NCI-H460 (cell line): ENCODE measurements around the gene SLC25A31. TPM values are rescaled to one million over a fixed set of nuclear protein-coding genes. Genes with fewer than 3 reads are reported as not detected.

Experiments
- DNase-seq: peaks from one replicate; pipeline ENCODE4 v3.0.0-alpha.2; 2016; ENCODE audit warnings: low read depth; ENCODE audit errors: extremely low read depth
- polyA plus RNA-seq: library from polyadenylated mRNA; depleted of rRNA; stranded (reverse); fragments of >200 nt; gene quantifications from 2 replicates; pipeline ENCODE4 v1.2.3, GENCODE V29; 2014; cell fraction: nucleus; rRNA removed
- total RNA-seq: library from RNA; depleted of rRNA; stranded (reverse); fragments of >200 nt; shearing (Covaris generic); gene quantifications from 2 replicates; pipeline ENCODE4 v1.2.3, GENCODE V29; 2014; rRNA removed

The SLC25A31 gene
- not detected in 2 replicates for total RNA-seq
- not detected in 2 replicates for polyA plus RNA-seq

DNA sequence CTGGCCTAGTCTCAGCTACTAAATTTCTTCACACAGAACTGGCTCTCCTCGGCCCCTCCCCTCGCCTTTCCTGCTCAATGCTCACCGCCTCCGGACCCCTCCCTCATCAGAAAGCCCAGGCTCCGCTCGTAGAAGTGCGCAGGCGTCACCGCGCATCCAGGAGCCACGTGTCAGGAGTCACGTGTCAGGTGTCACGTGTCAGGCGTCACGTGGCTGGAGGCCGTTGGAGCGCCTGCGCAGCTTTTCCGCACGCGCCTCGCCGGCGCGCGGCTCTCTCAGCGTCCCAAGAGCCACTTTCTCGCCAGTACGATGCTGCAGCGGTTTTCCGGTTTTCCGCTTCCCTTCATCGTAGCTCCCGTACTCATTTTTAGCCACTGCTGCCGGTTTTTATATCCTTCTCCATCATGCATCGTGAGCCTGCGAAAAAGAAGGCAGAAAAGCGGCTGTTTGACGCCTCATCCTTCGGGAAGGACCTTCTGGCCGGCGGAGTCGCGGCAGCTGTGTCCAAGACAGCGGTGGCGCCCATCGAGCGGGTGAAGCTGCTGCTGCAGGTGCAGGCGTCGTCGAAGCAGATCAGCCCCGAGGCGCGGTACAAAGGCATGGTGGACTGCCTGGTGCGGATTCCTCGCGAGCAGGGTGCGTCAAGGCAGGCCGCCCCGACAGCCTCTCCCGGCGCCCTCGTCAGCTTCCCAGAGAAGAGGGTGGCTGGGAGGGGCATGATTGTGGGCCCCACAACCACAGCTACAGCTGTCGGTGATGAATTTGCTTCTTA is at the start of gene SLC25A31:
SLC25A31 (plus strand) TSS at position 259 of the 772 bp plus-strand sequence; CDS start at position 405, 146 bp downstream.
- no peak for DNase-seq

DNA sequence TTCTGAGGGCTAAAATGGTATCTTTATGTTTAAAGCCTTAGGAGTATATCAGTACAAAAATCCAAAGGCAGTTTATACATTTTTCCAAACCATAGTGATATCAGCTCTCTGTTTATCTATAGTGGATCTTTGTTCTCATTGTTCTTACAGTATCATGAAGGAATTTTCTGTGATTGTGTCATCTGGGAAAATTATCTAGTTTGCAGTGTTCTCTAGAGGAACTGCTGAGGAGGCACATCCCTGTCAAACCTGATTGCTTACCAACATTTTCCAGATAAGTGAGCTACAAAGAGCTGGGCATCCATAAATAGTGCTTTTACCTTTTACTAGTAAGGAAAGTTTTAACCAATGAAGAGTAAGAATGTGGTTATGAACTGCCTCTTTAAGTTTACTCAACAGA is 44.9 kb upstream of the SLC25A31 start:
- no peak for DNase-seq

DNA sequence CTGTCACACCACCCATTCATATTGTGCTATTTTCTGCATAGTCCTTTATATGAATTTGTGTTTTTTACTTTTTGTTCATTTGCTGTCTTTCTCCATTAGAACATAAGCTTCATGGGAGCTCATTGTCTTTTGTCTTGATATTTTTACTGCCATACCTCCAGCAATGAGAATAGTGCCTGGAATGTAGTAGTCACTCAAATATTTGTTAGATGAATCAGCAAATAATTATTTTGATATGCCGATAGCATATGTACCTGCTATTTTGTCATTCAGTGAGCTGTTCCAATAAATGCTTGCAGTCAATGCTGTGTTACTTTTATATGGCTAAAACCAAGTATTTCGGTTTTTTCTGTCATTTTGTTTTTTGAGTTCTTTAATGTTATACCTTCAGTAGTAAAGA is 43.5 kb upstream of the SLC25A31 start:
- no peak for DNase-seq

DNA sequence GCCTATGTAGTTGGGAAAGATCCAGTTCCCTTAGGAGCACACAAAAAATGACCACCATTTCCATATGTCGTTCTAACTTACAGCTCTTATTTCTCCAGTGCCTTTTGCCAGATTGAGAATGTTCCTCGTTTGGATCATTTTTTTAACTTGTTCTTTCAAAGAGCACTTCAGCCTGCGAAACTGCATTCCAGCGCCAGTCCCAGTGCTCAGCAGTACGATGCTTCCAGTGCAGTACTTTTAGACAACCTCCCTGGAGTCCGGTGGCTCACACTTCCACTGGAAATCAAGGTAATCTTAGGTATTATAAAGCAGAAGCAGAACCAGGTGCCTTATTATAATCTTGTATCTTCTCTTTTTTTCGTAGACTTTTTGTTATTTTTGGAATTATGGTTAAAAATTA is 42.6 kb upstream of the SLC25A31 start:
- DNase-seq, result no peak

DNA sequence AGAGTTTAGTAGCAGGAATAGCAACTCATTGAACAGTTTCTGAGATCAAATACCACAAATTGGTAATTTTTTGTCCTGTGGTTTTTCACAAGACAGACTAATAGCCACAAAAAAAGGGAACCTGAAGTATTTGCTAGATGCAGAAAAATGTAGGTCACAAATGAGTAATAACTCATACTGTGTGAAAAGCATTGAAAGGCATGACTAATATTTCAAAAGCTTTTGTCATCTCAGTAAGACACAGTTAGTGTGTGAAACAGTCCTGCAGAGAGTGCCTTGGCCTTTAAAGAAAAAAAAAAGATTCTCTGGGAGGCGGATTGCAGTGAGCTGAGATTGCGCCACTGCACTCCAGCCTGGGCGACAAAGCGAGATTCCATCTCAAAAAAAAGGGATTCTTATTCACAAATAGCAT is 31.4 kb upstream of the SLC25A31 start:
- peak; percentile 26 for DNase-seq

DNA sequence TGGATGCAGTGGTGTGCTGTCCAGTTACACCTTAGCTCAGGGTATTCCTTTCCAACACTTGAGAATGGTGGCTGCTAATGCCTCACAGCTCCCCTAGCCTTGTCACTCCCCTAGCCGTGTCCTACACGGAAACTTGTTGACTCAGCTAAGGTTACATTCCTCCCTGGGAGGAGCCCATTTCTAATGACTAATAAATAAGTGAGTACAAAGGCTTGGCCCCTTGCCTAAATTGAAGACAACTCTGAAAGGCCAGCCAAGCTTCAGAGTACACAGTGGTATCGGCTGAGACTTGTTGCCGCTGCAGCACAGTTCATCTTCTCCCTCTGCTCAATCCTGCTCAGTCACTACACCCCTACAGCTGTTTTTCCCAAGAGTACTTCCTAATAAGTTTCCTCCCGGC is 21.2 kb upstream of the SLC25A31 start:
- DNase-seq, result no peak

DNA sequence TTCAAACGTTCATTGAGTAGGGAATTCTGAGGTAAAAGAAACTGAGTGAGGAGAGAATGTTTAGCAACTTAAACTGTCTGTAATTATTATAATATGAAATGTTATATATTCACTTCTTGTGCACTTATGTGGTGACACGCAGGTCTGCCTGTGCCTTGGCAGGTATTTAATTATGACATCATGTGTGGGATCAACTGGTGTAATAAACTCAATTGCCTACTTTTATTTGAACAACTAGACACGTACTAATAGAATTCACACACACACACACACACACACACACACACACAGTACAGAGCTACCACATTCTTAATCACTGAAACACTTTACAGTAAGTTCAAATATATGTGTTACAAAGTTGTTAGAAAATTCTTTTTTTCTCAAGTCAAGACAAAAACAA is 20.7 kb upstream of the SLC25A31 start:
- no peak for DNase-seq

DNA sequence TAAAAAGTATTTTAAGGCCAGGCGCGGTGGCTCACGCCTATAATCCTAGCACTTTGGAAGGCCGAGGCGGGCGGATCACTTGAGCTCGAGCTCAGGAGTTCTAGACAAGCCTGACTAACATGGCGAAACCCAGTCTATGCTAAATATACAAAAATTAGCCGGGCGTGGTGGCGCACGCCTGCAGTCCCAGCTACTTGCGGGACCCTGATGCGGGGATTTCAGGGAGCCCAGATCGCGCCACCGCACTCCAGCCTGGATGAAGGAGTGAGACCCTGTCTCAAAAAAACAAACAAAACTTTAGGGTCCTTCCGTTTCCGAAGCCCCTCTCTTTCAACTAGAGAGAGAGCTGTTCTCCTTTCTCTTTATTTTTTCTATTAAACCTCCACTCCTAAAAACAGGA is 1.2 kb downstream of the SLC25A31 start:
- no peak for DNase-seq

DNA sequence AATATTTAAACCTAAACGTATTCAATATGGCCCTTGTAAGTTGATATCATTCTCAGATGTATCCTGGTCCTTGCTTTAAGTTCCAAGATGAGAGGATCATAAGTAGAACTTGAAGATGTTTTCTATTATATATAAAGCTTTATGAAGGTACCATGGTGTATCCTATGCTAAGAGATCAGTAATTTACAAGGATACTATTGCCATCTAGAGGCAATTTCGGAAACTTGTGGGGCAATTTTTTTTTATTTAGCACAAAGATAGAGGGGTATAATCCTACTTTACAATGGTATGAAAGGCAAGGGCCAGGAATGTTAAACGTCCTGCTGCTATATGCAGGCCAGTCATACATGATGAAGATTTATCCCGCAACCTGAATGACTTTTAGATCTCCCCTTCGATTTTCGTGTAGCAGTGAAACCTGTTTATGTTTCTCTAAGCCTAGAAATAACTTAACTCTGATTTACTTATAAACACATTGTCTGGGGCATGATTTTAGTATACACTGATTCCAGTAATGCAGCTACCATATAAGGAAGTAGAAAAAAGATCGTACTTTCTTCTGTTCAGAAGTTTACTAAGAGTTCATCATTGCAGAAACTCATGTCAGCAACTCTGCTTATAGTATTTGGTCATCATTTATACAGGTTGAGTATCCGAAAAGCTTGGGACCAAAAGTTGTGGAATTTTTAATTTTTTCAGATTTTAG is 2.6 kb downstream of the SLC25A31 start:
- DNase-seq, result peak; percentile 41

DNA sequence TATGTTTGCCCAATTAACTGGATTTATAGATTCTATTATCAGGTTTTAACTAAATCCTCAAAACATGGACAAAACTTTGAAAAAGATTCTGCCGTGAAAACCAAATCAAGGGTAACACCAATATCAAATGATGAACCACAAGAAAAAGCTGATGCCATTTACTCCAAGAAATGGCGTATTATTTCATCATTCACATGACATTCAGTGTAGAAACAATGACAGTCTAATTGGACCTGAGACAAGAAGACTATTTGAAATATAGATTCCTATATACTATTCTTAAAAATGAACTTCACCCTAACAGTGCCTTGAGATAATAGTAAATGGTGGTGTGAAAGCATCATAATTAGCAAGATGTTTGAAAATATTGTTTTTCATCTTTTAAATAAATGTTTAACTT is 4.8 kb downstream of the SLC25A31 start:
- DNase-seq, result no peak

DNA sequence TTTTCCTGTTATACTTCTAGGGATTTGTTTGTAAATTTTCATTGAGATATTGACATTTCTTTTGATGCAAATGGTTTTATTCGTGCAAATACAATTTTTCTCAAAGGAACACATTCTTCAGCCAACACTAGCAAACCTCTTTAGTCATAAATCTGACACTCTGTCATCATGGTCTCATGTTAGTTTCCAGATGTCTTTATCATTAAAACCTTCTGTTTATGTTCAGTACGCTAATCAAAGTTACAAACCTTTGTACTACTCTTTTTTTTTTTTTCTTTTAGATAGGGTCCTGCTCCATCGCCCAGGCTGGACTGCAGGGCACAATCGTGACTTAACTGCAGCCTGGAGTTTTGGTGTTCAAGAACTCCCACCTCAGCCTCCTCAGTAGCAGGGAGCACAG is 7.1 kb downstream of the SLC25A31 start:
- no peak for DNase-seq

DNA sequence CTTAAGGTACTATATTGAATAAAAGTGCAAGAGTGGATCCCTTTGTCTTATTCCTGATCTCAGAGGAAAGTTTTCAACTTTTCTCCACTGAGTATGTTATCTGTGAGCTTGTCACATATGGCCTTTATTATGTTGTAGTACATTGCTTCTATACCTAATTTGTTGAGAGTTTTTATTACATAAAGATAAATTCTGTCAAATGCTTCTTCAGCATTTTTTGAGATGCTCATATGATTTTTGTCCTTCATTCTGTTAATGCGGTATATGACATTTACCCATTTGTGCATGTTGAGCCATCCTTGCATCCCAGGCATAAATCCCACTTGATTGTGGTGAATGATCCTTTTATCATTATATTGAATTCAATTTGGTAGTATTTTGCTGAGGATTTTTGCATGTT is 11.0 kb downstream of the SLC25A31 start:
- no peak for DNase-seq

DNA sequence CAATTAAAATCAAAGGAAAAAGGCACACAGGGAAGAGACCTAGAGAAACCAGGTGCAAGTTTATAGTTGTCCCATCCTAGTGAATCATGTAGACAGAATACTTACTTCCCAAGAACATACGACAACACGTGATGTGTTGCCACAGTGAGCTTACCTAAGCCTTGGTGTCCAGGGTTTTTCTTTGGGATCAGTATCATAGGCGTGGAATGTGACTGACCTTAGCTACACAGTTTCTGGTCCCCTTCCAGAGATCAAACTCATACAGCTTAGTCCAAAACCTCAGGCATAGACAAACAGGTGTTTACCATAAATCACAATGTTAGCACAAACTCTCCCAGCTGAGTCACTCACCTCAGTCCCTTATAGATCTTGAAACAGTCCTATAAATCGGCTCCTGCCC is 17.7 kb downstream of the SLC25A31 start:
- no peak for DNase-seq

DNA sequence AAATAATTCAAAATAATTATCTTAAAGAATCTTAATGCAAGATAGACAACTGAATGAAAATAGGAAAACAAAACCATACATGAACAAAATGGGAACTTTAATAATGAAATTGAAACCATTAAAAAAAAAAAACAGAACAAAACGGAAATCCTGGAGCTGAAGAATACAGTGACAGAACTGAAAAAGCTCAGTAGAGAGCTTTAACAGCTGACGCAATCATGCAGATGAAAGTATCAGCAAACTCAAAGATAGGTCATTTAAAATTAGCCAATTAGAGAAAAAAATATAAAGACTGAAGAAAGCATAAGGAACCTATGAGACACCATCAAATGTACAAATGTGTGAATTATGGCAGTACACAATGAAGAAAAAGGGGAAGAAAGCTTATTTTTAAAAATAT is 18.8 kb downstream of the SLC25A31 start:
- DNase-seq, result no peak

DNA sequence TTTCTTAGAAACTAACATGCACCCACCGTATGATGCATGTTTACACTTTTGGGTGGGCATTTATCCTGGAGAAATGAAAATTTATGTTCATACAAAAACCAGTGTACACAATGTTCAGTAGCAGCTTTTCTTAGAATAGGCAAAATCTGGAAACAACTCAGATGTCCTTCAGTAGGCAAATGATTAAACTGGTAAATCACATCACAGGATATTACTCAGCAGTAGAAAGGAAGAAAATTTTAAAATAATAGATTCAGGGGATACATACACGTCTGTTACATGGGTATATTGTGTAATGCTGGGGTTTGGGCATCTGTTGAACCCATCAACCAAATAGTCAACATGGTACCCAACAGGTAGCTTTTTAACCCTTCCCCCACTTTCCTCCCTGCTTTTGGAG is 26.7 kb downstream of the SLC25A31 start:
- no peak for DNase-seq

DNA sequence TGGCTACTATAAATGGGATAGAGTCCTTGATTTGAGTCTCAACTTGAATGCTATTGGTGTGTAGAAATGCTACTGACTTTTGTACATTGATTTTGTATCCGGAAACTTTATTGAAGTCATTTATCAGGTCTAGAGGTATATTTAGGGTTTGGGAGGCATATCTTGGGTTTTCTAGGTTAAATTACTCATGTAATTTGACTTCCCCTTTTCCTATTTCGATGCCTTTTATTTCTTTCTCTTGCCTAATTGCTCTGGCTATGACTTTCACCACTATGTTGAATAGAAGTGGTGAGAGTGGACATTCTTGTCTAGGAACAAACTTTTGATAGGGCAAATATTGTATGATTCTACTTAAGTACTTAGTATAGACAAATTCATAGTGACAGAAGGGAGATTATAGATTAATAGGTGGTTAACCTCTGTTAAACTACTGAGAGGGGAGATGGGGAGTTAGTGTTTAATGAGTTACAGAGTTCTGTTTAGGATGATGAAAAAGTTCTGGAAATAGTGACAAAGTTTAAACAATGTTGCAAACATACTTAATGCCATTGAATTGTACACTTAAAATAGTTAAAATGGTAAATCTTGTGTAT is 29.1 kb downstream of the SLC25A31 start:
- DNase-seq, result no peak

DNA sequence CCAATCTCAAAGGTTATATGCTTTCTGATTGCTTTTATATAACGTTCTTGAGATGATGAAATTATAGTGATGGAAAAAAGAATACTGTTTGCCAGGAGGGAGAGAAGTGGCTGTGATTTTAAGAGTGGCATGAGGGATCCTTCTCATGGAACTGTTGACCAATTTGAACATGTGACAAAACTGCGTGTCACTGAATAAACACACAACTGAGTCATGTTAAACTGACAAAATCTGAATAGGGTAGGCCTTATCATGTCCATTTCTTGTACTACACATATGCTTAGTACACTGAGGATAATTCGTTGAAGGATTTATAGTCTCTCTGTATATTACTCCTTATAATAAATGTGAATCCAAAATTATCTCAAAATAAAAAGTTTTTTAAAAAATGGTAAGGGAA is 29.7 kb downstream of the SLC25A31 start:
- DNase-seq, result no peak

DNA sequence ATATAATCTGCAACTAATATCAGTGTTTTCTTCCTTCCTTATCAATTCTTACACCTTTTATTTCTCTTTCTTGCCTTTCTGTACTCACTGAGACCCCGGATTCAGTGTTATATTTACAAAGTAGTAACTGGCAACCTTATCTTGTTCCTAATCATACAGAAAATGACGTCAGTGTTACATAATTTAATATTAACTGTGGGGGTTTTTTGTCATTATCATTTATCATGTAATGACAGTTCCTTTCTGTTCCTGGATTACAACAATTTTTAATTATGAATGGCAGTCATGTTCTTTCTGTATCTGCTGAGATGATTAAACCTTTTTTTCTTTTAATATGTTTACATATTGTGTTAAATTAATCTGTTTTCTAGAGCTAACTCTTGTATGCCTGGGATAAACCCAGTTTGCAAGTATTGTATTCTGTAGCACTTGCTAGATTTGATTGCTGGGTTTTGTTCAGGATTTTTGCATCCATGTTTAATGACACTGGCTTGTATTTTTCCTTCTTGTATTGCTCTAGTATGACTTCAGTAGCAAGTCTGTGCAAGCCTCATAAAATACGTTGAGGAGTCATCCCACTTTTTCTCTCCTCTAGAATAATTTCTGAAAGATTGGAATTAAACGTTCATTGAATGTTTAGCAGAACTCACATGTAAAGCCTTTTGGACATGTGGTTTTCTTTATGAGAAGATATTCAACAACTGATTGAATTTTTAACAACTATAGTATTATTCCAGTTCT is 41.5 kb downstream of the SLC25A31 start:
- DNase-seq, result no peak

DNA sequence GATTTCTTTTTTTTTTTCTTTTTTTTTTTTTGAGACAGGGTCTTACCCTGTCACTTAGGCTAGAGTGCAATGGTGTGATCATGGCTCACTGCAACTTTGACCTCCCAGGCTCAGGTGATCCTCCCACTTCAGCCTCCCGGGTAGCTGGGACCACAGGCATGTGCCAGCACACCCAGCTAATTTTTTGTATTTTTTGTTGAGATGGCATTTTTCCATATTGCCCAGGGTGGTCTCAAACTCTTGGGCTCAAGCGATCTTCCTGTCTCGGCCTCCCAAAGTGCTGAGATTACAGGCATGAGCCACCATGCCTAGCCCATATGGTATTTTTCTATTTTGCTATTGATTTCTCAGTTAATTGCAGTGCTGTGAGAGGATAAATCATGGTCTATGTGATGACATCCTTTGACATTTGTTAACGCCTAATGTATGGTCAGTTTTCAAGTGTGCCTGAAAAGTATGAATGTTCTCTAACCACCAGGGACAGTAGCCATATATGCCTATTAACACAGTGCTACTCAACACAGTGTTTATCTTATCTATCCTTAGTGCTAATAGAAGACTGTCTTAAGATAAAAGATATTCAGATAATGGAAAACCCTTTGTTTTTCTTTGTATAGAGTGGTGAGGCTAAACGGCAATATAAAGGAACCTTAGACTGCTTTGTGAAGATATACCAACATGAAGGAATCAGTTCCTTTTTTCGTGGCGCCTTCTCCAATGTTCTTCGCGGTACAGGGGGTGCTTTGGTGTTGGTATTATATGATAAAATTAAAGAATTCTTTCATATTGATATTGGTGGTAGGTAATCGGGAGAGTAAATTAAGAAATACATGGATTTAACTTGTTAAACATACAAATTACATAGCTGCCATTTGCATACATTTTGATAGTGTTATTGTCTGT is 42.8 kb downstream of the SLC25A31 start:
- DNase-seq, result no peak

DNA sequence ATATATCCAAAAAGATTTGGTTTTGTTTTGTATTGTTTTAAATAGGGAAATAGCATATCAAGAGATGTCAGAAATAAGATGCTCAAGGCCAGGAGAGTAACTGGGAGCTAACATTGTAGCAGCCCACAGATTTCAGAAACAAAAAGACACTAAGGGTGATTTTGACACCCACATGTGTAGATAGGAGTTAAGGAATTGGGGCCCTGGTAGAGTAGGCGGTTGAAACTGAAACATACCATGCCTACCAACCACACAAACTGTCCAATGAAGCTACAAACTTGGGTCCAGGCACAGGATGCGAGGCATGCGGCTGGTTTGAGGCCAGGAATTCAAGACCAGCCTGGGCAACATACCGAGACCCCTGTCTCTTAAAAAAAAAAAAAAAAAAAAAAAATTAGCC is 45.6 kb downstream of the SLC25A31 start:
- no peak for DNase-seq
